Smooth muscle cell (in vitro differentiated cells): Measurements from ENCODE around the gene SLC41A3. TPM values are rescaled to one million over a fixed set of nuclear protein-coding genes. Genes with fewer than 3 reads are reported as not detected.

Experiments
- DNase-seq: peaks from one replicate; lab custom pipeline; 2025; ENCODE audit not compliant: unreplicated experiment; lab: John Stamatoyannopoulos, UW
- H2AFZ ChIP-seq: fragments of 200-600 bp; sonication (generic); 2 replicates; pipeline ENCODE4 v1.6.0; 2016; ENCODE audit warnings: antibody characterized with exemption, low read depth, mild to moderate bottlenecking
- H3F3A ChIP-seq: fragments of 200-600 bp; sonication (generic); 2 replicates; pipeline ENCODE4 v1.6.0; 2017; ENCODE audit warnings: antibody characterized with exemption, low read depth
- H3K27ac ChIP-seq: fragments of 200-600 bp; sonication (generic); 2 replicates; pipeline ENCODE4 v1.5.1; 2016; ENCODE audit warnings: low read depth, mild to moderate bottlenecking
- H3K27me3 ChIP-seq: fragments of 200-600 bp; sonication (generic); 2 replicates; pipeline ENCODE4 v1.6.1; 2016; ENCODE audit warnings: low read depth, mild to moderate bottlenecking
- H3K36me3 ChIP-seq: fragments of 200-600 bp; sonication (generic); 2 replicates; pipeline ENCODE4 v1.5.1; 2016; ENCODE audit warnings: low read depth
- H3K4me1 ChIP-seq: fragments of 200-600 bp; sonication (generic); 2 replicates; pipeline ENCODE4 v1.5.1; 2016; ENCODE audit warnings: low read depth
- H3K4me2 ChIP-seq: fragments of 200-600 bp; sonication (generic); 2 replicates; pipeline ENCODE4 v1.6.0; 2016; ENCODE audit warnings: mild to moderate bottlenecking
- H3K4me3 ChIP-seq: fragments of 200-600 bp; sonication (generic); 2 replicates; pipeline ENCODE4 v1.5.1; 2016; ENCODE audit warnings: mild to moderate bottlenecking
- H3K79me2 ChIP-seq: fragments of 200-600 bp; sonication (generic); 2 replicates; pipeline ENCODE4 v1.6.0; 2016; ENCODE audit warnings: low read depth, mild to moderate bottlenecking
- H3K9ac ChIP-seq: fragments of 200-600 bp; sonication (generic); 2 replicates; pipeline ENCODE4 v1.6.0; 2016; ENCODE audit warnings: low read depth
- H3K9me3 ChIP-seq: fragments of 200-600 bp; sonication (generic); replicated peaks from 2 replicates; pipeline ENCODE4 v1.5.1; 2016; ENCODE audit warnings: low read depth
- H4K20me1 ChIP-seq: fragments of 200-600 bp; sonication (generic); 2 replicates; pipeline ENCODE4 v1.6.0; 2016; ENCODE audit warnings: low read depth
- WGBS: methylation state at CpG from one replicate; pipeline ENCODE4 v1.1.7; 2016; ENCODE audit warnings: low lambda C conversion rate; 5-methylcytosine and 5-hydroxymethylcytosine counted together
- polyA plus RNA-seq: library from polyadenylated mRNA; unstranded; fragments of >200 nt; fragmentation: Nextera tagmentation; extraction: Ambion mirVana; gene quantifications from 2 replicates; pipeline ENCODE4 v1.2.1, GENCODE V29; 2016
- total RNA-seq: library from RNA; depleted of rRNA; stranded (reverse); fragments of >200 nt; gene quantifications from 2 replicates; pipeline ENCODE4 v1.2.3, GENCODE V29; 2014
- TF ChIP-seq, protein P1 (sequence below): fragments of 200-600 bp; sonication (generic); IDR thresholded peaks from 2 replicates; pipeline ENCODE4 v1.5.1; 2017; ENCODE audit warnings: borderline replicate concordance, mild to moderate bottlenecking, antibody characterized with exemption; ENCODE audit not compliant: insufficient read depth, poor library complexity, severe bottlenecking

The SLC41A3 gene
- total and polyA plus RNA-seq, 2 experiments from 2014 or later = 20.7 to 23.9 TPM

DNA sequence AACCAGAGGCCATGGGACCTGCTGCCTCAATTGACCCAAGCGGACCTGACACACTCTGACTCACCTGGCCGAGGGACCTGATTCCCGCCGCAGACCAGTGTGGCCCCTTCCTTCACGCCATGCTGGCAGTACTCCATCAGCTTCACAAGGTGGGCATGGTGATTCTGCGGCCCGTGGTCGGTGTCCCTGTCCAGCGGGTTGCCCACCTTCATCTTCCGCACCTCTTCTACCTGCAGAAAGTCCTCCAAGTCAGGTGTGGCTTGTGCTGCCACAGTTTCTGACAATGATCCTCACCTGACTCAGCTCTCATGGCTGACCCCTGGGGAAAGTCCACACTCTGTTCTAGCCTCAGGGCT, 25.9 kb upstream of the SLC41A3 start:
- no peaks in the 10 kb centered on the region for H4K20me1 ChIP-seq
- 95% methylated on average over 10 of the region's 10 CpGs for WGBS
- no peak overlapping the region for H3K4me2 ChIP-seq
- TF ChIP-seq, protein P1, sequence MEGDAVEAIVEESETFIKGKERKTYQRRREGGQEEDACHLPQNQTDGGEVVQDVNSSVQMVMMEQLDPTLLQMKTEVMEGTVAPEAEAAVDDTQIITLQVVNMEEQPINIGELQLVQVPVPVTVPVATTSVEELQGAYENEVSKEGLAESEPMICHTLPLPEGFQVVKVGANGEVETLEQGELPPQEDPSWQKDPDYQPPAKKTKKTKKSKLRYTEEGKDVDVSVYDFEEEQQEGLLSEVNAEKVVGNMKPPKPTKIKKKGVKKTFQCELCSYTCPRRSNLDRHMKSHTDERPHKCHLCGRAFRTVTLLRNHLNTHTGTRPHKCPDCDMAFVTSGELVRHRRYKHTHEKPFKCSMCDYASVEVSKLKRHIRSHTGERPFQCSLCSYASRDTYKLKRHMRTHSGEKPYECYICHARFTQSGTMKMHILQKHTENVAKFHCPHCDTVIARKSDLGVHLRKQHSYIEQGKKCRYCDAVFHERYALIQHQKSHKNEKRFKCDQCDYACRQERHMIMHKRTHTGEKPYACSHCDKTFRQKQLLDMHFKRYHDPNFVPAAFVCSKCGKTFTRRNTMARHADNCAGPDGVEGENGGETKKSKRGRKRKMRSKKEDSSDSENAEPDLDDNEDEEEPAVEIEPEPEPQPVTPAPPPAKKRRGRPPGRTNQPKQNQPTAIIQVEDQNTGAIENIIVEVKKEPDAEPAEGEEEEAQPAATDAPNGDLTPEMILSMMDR = no peak
- no peaks in the 10 kb centered on the region for H3K36me3 ChIP-seq
- no peak for DNase-seq
- no peak overlapping the region for H3K9ac ChIP-seq
- H3F3A ChIP-seq = no peaks in the 10 kb centered on the region
- H3K27me3 ChIP-seq = no peaks in the 10 kb centered on the region
- no peak overlapping the region for H3K4me3 ChIP-seq
- H3K9me3 ChIP-seq = no peaks in the 10 kb centered on the region
- H3K4me1 ChIP-seq = no peaks in the 10 kb centered on the region
- H3K79me2 ChIP-seq = no peaks in the 10 kb centered on the region
- no peak overlapping the region for H2AFZ ChIP-seq
- no peak overlapping the region for H3K27ac ChIP-seq

DNA sequence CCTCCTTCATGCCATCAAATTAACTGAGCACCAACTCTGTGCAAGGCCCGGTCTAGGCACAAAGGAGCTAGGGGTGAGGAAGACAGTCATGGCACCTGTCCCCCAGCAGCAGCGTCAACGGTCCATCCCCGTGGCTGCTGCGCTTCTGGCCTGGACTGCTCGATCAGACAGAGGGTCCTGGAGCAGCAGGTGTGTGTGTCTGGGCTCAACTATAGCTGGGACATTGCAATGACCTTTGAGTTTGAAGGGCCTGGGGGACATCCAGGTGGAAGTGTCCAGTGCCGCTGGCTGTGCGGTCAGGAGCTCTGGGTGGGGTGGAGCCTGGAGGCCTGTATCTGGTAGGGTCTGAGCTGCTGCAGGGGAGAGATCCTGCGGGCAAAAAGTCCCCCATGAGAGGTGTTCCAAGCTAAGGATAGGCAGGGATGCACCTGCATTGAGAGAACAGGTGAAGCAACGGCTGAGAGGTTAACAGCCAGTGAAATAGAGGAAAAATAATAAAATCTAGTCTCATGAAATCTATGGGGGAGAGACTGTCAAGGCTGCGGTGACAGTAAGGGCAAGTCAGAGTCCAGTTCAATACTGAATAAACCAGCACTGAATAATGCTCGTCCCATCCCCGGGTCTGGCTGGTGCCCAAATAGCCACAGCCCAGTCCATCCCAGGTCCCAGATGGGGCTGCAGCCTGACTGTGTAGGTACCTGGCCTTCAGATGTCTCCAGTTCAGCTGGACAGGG, 25.4 kb upstream of the SLC41A3 start:
- WGBS = 90% methylated on average over 13 of the region's 13 CpGs
- no peak for DNase-seq

DNA sequence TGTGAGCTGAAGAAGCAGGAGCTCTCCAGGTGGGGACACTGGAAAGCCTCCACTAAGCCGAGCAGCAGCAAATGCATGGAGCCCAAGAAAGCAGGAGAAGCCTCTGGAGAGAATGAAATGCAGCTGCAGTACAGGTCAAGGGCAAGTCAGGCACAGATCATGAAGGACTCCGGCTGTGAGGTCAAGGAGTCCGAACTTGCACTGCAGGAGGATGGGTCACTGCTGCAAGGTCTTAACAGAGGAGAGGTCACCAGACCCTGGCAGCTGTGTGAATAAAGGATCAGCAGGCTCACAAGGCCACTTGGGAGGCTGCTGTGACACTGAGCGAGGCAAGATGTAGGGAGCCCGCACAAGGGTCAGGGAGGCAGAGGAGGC, 24.7 kb upstream of the SLC41A3 start:
- no peaks in the 10 kb centered on the region for H3K9me3 ChIP-seq
- H3K36me3 ChIP-seq = no peaks in the 10 kb centered on the region
- H2AFZ ChIP-seq = no peak overlapping the region
- no peak overlapping the region for H3K27ac ChIP-seq
- H3K27me3 ChIP-seq = no peaks in the 10 kb centered on the region
- H3K79me2 ChIP-seq = no peaks in the 10 kb centered on the region
- H3K9ac ChIP-seq = no peak overlapping the region
- H3K4me3 ChIP-seq = no peak overlapping the region
- TF ChIP-seq, protein P1 = no peak
- H3F3A ChIP-seq = no peaks in the 10 kb centered on the region
- no peaks in the 10 kb centered on the region for H4K20me1 ChIP-seq
- no peak overlapping the region for H3K4me2 ChIP-seq
- no peaks in the 10 kb centered on the region for H3K4me1 ChIP-seq
- no peak for DNase-seq
- WGBS = 93% methylated on average over 5 of the region's 5 CpGs

More for the DNA sequence above, 25.4 kb upstream of the SLC41A3 start:
- no peaks in the 10 kb centered on the region for H3K9me3 ChIP-seq
- no peak overlapping the region for H3K4me3 ChIP-seq
- no peak overlapping the region for H3K27ac ChIP-seq
- H3F3A ChIP-seq = no peaks in the 10 kb centered on the region
- TF ChIP-seq, protein P1 = no peak
- no peaks in the 10 kb centered on the region for H3K79me2 ChIP-seq
- H3K4me2 ChIP-seq = no peak overlapping the region
- no peaks in the 10 kb centered on the region for H3K4me1 ChIP-seq
- no peaks in the 10 kb centered on the region for H3K27me3 ChIP-seq
- H3K9ac ChIP-seq = no peak overlapping the region
- H4K20me1 ChIP-seq = no peaks in the 10 kb centered on the region
- no peak overlapping the region for H2AFZ ChIP-seq
- H3K36me3 ChIP-seq = no peaks in the 10 kb centered on the region
